ENCODE measurements around the gene CLTA.
"Not testable (repeated sequence)": the region's sequence is repeated elsewhere in the genome, so short reads cannot be mapped to it uniquely, and the experiment has no call there.

The CLTA gene

DNA sequence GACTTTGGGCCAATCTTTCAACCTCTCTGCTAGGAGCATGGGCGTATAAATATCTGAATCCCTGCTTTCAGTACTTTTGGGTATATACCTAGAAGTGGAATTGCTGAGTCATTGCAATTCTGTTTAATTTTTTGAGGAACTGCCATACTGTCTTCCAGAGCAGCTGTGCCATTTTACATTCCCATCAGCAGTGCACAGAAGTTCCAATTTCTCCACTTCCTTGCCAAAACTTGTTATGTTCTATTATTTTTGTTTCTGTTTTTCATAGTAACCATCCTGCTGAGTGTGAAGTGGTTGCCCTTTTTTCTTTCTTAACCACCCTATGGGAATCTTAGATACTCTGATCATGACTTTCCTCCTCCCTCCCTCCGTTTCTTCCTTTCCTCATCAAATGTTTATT is 32.6 kb upstream of the CLTA start:
- in situ Hi-C loops (cut with MboI; ENCODE audit: low sequenced_read_pairs), result no loop called here

DNA sequence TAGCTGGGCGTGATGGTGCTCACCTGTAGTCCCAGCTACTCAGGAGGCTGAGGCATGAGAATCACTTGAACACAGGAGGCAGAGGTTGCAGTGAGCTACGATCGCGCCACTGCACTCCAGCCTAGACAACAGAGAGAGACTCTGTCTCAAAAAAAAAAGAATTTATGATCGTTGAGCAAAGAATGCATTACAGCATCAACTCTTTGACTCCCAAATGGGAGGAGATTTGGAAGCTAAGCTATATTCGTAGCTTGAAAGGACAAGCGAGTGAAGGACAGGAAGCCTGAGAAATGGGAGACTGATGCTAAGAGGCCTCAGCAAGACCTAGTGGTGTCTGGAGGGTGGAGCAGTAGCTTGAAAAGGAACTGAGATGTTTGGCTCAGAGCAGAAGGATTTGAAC is 31.8 kb upstream of the CLTA start:
- in situ Hi-C loops (cut with MboI; ENCODE audit: low sequenced_read_pairs), result no loop called here

- in situ Hi-C loops (cut with MboI; ENCODE audit: low sequenced_read_pairs), result not testable (repeated sequence)
These were observed 31.2 kb upstream of the CLTA start for GRCh38 chr9:36159509-36159908.

DNA sequence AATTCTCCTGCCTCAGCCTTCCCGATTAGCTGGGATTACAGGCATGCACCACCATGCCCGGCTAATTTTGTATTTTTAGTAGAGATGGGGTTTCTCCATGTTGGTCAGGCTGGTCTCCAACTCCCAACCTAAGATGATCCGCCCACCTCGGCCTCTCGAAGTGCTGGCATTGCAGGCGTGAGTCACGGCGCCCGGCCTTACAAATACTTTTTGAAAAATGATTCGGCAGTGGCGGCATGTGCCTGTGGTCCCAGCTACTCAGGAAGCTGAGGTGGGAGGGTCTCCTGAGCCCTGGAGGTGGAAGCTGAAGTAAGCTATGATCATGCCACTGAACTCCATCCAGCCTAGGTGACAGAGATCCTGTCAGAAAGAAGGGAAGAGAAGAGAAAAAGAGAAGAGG is 30.6 kb upstream of the CLTA start:
- in situ Hi-C loops (cut with MboI; ENCODE audit: low sequenced_read_pairs), result not testable (repeated sequence)

- in situ Hi-C loops (cut with MboI; ENCODE audit: low sequenced_read_pairs), result no loop called here
These were observed 29.5 kb upstream of the CLTA start for GRCh38 chr9:36161187-36161586.

GRCh38 chr9:36162211-36162738 is 28.4 kb upstream of the CLTA start:
- in situ Hi-C loops (cut with MboI; ENCODE audit: low sequenced_read_pairs), result no loop called here

DNA sequence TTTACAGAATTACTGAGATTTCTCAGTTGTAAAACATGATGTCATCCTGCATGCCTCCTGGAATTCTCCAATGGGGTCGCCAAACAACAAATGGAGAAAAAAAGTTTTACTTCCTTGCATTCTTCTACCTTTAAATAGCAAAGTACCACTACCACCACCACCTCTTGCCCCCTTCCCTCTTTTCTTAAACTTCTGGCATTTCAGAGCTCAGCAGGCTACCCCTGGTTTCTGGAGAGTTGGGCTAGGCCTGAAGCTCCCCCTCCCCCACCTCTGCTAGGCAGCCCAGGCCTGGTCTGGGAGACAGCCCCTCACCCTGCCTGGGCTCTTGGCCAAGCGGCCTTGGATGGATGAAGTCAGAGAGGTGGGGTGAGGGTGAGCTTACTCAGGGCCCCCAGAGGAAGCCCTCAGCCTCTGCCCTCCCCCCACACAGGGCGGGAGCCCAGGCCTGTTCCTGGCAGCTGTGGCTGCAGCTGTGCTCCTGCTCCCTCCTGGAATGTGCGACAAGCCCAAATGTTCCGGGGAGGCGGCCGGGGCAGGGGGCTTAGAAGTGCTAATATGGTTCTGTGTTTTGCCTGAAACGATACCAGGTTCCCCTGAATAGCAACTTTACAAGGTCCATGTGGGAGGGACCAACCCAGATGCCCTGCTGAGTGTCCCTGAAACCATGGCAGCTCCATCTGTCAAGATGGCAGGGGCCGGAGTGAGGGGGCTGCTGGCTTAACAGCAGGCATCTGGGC is 27.5 kb upstream of the CLTA start:
- in situ Hi-C loops (cut with MboI; ENCODE audit: low sequenced_read_pairs), result no loop called here

DNA sequence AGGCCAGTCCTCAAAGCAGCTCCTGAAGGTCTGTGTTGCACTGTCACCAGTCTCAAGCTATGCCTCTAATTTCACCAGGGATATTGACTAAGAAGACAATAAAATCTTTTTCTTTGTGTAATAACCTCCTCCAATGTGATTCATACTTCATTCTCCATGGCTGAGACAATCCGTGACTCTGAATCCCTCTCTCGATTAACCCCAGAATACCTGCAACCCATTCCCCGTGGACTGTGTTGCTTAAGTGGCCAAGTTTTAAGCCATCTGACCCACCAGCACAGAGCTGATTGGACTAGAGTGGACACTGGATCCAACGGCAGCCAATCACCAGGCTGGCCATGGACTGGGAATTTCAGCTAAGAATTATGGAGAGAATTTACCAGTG is 26.9 kb upstream of the CLTA start:
- in situ Hi-C loops (cut with MboI; ENCODE audit: low sequenced_read_pairs), result no loop called here

DNA sequence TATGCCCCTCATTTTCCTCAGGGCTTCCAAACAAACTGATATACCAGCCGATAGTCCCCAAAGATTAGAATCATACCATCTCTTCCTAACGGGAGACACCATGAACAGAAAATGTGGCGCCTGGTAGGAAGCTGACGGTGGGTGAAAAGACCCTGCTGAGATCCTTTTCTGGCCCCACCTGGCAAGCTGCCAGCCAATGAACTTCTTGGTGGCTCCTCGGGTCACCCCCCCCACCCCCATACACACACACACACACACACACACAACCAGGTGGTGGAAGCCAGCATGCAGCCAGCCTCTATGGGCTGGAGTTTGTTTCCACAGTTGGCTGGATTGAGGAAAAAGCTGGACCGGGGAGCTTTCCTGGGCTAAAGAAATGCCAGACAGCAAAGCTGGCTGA is 26.3 kb upstream of the CLTA start:
- in situ Hi-C loops (cut with MboI; ENCODE audit: low sequenced_read_pairs), result no loop called here

DNA sequence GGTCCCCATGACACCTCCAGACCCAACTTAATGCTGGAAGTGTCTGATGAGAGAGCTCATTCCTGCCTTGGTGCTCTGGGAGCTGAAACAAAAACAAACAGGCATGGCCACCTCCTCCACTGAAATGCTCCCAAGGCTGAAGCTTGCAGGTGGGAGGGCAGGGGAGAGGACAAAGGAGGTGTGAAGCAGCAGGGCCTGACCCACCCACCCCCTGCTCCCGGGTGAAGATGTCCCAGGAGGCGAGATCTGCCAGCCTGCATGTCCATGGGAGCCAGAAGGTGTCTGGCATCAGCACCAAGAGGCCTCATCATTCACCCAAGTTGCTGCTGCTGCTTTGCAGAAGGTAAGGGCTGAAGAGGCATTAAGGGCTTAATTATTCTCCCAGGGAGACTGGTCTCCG is 25.7 kb upstream of the CLTA start:
- in situ Hi-C loops (cut with MboI; ENCODE audit: low sequenced_read_pairs), result no loop called here

- in situ Hi-C loops (cut with MboI; ENCODE audit: low sequenced_read_pairs), result no loop called here
These were observed 24.9 kb upstream of the CLTA start for GRCh38 chr9:36165826-36166167.

DNA sequence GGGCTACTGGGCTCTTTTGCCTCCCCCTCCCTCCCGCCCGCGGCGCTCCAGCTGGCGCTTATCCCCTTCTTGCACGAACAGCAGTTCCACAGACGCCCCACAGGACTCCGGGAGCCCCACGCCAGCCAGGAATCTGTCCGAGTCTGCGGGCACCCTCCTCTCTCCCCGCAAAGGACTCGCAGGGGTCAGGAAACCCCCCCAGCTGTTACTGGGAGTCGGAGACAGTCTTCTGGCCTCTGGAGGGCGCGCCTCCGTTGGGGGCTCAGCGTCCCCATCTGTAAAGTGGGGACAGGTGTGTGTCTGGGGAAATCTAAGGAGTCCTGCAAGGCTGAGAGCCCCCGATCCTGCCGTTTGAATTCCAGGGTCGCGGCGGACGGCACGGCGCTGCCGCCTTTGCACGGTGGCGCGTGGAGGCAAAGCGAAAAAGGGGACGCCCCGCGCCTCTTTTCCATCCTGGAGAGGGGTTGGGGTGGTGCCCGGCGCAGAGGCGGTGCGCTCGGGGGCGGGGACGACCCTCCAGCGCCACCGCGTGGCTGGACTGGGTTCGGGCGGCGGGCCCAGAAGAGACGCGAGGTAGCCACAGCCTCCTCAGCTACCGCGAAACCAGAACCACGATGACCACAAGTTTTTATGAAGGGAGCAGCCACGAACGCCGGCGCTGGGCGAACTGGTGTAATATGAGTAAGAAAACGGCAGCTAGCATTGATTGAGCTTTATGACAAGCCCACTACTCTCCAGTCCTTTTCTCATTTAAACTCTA is 24.4 kb upstream of the CLTA start:
- in situ Hi-C loops (cut with MboI; ENCODE audit: low sequenced_read_pairs), result no loop called here

DNA sequence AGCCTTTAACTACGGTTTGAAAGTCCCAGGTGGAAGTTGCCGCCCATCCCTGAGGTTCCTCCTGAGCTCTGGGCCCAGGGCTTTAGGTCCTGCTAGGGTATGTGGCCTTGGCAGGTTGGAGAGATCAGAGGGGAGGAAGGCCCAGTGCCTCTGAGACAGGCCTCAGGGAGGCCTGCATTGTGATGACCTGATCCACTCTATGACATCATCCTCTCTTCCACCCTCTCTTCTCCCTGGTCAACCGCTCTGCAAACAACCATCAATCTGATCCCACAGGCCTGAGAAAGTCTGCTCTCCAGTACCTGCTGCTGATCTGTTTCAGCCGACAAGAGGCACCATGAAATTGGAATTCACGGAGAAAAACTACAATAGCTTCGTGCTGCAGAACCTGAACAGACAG is 21.6 kb upstream of the CLTA start, which contains the start of gene CCIN:
Gene CCIN, plus strand, starts transcription at position 223 of the 400 bp plus-strand sequence. Its CDS starts 115 bp downstream, at position 338.
- in situ Hi-C loops (cut with MboI; ENCODE audit: low sequenced_read_pairs), result no loop called here

DNA sequence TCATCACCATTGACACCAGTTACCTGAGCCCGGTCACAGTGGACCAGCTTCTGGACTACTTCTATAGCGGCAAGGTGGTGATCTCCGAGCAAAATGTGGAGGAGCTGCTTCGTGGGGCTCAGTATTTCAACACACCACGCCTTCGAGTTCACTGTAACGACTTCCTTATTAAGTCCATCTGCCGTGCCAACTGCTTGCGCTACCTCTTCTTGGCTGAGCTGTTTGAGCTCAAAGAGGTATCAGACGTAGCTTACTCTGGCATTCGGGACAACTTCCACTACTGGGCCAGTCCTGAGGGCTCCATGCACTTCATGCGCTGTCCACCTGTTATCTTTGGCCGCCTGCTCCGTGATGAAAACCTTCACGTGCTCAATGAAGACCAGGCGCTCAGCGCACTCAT is 21.0 kb upstream of the CLTA start:
- in situ Hi-C loops (cut with MboI; ENCODE audit: low sequenced_read_pairs), result no loop called here

GRCh38 chr9:36170531-36170930 is 20.2 kb upstream of the CLTA start:
- in situ Hi-C loops (cut with MboI; ENCODE audit: low sequenced_read_pairs), result no loop called here

- in situ Hi-C loops (cut with MboI; ENCODE audit: low sequenced_read_pairs), result no loop called here
These were observed 16.9 kb upstream of the CLTA start for GRCh38 chr9:36173861-36174260.

- in situ Hi-C loops (cut with MboI; ENCODE audit: low sequenced_read_pairs), result no loop called here
These were observed 16.4 kb upstream of the CLTA start for GRCh38 chr9:36174271-36174670.

GRCh38 chr9:36174731-36175130 is 16.0 kb upstream of the CLTA start:
- in situ Hi-C loops (cut with MboI; ENCODE audit: low sequenced_read_pairs), result no loop called here

DNA sequence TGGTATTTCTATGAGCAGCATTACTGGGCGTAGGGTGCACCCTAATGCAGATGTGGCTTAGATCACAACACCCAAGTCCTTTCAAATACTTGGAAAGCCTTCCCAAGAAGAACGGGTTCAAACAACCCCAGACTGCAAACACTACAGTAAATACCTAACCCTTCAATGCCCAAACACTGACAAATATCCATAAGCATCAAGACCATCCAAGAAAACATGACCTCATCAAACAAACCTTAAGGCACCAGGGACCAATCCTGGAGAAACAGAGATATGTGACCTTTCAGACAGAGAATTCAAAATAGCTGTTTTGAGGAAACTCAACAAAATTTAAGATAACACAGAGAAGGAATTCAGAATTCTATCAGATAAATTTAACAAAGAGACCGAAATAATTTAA is 15.5 kb upstream of the CLTA start:
- in situ Hi-C loops (cut with MboI; ENCODE audit: low sequenced_read_pairs), result not testable (repeated sequence)

DNA sequence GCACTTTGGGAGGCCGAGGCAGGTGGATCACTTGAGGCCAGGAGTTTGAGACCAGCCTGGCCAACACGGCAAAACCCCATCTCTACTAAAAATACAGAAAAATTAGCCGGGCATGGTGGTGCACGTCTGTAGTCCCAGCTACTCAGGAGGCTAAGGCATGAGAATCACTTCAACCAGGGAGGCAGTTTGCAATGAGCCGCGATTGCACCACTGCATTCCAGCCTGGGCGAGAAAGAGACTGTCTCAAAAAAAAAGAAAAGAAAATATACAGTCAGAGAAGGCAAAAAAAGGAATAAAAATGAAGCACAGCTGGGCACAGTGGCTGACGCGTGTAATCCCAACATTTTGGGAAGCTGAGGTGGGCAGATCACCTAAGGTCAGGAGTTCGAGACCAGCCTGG is 14.2 kb upstream of the CLTA start:
- in situ Hi-C loops (cut with MboI; ENCODE audit: low sequenced_read_pairs), result not testable (repeated sequence)

GRCh38 chr9:36177571-36177970 is 13.2 kb upstream of the CLTA start:
- in situ Hi-C loops (cut with MboI; ENCODE audit: low sequenced_read_pairs), result no loop called here

GRCh38 chr9:36180243-36180642 is 10.5 kb upstream of the CLTA start:
- in situ Hi-C loops (cut with MboI; ENCODE audit: low sequenced_read_pairs), result not testable (repeated sequence)
